ENCODE data around the gene APLP1.

The APLP1 gene

DNA sequence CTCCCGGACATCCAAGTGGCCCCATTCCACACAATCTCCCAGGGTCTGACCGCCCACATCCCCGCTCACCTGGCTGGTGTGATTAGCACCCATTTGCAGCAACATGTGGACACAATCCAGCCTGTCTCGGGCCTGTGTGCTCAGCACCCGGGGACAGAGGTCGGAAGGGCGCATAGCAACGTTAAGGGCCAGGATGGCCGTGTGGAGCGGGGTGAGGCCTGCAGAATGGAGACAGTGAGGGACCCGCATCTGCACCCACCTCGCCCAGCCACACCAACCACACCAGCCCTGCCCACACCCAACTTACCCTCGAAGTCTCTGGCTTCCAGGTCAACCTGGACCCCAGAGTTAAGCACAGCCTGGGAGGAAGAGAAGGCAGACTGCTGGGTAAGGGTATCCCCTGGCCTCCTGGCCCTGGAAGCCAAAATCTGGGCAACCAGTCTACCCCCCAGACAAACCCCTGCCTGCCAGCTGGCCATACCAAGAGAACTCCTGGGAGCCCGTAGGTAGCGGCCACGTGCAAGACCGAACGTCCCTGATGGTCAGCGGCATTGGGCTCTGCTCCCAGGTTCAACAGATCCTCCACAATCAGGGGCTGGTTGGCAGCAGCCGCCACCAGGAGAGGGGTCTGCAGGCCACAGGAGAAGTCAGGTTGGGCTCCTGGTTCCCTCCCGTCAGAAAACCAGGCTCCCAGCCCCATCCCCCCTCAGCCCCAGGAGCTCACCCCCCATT, 27.7 kb downstream of the APLP1 start:
- no peak overlapping the region for H3K27ac ChIP-seq
- TF ChIP-seq, protein P1, sequence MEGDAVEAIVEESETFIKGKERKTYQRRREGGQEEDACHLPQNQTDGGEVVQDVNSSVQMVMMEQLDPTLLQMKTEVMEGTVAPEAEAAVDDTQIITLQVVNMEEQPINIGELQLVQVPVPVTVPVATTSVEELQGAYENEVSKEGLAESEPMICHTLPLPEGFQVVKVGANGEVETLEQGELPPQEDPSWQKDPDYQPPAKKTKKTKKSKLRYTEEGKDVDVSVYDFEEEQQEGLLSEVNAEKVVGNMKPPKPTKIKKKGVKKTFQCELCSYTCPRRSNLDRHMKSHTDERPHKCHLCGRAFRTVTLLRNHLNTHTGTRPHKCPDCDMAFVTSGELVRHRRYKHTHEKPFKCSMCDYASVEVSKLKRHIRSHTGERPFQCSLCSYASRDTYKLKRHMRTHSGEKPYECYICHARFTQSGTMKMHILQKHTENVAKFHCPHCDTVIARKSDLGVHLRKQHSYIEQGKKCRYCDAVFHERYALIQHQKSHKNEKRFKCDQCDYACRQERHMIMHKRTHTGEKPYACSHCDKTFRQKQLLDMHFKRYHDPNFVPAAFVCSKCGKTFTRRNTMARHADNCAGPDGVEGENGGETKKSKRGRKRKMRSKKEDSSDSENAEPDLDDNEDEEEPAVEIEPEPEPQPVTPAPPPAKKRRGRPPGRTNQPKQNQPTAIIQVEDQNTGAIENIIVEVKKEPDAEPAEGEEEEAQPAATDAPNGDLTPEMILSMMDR (conservative IDR thresholded peaks at IDR 0.05; ENCODE audit: low read depth) = no peak
- CTCF ChIA-PET = no interaction called here
- DNase-seq (ENCODE audit: low spot score) = no peak
- POLR2A ChIA-PET (ENCODE audit: low non-redundant PET) = no interaction called here

GRCh38 chr19:35896643-35897040, 28.3 kb downstream of the APLP1 start:
- no peak overlapping the region for H3K27ac ChIP-seq
- TF ChIP-seq, protein P1 (conservative IDR thresholded peaks at IDR 0.05; ENCODE audit: low read depth) = no peak
- POLR2A ChIA-PET (ENCODE audit: low non-redundant PET) = no interaction called here
- CTCF ChIA-PET = interaction anchor here (0.7 kb wide), 1 partner anchor 148 kb away, joined by 3 read pairs; the partner anchor contains the start of gene LIN37
- DNase-seq (ENCODE audit: low spot score) = no peak

DNA sequence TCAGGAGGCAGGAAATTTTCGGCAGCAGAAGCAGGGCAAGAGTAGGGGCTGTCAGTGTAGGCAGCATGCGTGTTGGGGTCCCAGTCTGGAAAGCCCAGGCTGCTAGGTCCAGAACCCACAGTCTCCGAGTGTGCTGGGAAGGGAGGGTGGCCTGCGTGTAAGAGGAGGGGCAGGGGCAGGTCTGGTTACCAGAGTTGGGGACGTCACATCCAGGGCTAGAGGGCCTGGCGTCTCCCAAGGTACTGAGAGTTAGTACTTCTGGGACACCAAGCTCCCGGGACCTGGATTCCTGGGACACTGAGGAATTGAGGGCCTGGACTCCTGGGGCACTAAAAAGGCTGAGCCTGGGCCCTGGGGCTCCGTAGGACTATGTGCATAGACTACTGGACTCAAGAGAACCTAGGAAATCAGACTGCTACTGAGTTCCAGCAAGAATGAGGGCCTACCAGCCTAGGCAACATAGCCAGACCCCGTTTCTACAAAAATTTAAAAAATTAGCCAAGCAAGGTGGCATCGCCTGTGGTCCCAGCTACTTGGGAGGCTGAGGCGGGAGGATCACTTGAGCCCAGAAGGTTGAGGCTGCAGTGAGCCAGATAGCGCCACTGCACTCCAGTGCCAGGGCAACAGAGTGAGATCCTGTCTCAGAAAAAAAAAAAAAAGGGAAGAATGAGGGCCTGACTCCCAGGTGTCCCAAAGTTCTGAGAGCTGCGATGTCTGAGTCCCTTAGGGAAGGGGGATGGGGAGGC, 29.5 kb downstream of the APLP1 start:
- POLR2A ChIA-PET (ENCODE audit: low non-redundant PET) = no interaction called here

GRCh38 chr19:35898499-35898809, 30.1 kb downstream of the APLP1 start:
- TF ChIP-seq, protein P1 (conservative IDR thresholded peaks at IDR 0.05; ENCODE audit: low read depth) = no peak
- no peak for DNase-seq (ENCODE audit: low spot score)
- H3K27ac ChIP-seq = peak overlapping the region; percentile 89
- POLR2A ChIA-PET (ENCODE audit: low non-redundant PET) = no interaction called here
- CTCF ChIA-PET = interaction anchor here (0.5 kb wide), 1 partner anchor 26 kb away, joined by 3 read pairs; no protein-coding TSS in a partner anchor

More for the DNA sequence above, 29.5 kb downstream of the APLP1 start:
- CTCF ChIA-PET = no interaction called here
- TF ChIP-seq, protein P1 (conservative IDR thresholded peaks at IDR 0.05; ENCODE audit: low read depth) = no peak
- DNase-seq (ENCODE audit: low spot score) = no peak
- peak overlapping the region; percentile 89 for H3K27ac ChIP-seq

DNA sequence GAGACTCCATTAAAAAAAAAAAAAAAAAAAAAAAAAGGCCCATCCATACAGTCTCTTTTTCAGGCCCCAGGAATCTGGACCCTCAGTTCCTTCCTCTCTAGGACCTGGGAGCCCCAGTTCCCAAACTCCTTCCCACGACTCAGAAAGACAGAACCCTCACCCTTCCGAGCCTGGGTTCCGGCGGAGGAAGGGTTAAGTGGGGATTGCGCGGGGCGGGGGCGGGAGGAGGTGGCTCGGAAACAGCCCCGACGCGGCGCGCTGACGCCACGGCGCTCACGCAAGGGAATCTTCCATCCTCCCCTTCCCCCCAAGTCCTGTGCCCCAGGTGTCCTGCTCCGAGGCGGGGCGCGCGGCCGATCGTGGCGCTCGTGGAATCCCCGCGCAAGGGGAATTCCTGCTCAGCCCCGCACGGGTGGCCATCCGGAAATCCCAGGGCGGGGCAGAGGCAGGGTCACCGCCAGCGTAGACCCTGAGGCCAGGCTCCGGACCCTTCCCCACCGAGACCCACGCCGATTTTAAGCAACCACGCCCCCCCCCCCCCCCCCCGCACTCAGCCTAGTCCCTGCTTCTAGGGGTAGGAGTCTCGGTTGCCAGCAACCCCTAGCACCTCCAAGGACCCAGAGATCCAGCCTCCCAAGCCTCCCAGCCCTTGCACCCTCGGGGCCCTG, 31.3 kb downstream of the APLP1 start:
- peak overlapping the region; percentile 89 for H3K27ac ChIP-seq
- peak; percentile 87 for DNase-seq (ENCODE audit: low spot score)
- ChIA-PET POLR2A (ENCODE audit: low non-redundant PET) (no interaction called here), CTCF (no interaction called here)
- TF ChIP-seq, protein P1 (conservative IDR thresholded peaks at IDR 0.05; ENCODE audit: low read depth) = no peak

GRCh38 chr19:35901055-35901644, 32.8 kb downstream of the APLP1 start:
- peak; percentile 17 for DNase-seq (ENCODE audit: low spot score)
- ChIA-PET POLR2A (ENCODE audit: low non-redundant PET) (interaction anchor here (0.7 kb wide), 1 partner anchor 1995 kb away, joined by 9 read pairs; no protein-coding TSS in a partner anchor), CTCF (no interaction called here)
- H3K27ac ChIP-seq = peak overlapping the region; percentile 89
- TF ChIP-seq, protein P1 (conservative IDR thresholded peaks at IDR 0.05; ENCODE audit: low read depth) = no peak

All from RWPE1 (cell line).